ENCODE measurements around the gene NELFA.
"Not testable (repeated sequence)": the region's sequence is repeated elsewhere in the genome, so short reads cannot be mapped to it uniquely, and the experiment has no call there.

- TF ChIP-seq CTCF, POLR2A (IDR thresholded peaks at IDR 0.05): not testable (repeated sequence)
Observed at GRCh38 chr4:2021358-2022018, 12.7 kb upstream of the NELFA start.

All from lower leg skin (tissue), 3 donors.